Lower leg skin (tissue), 3 donors: Measurements from ENCODE around the gene MOV10.
"Not testable (repeated sequence)": the region's sequence is repeated elsewhere in the genome, so short reads cannot be mapped to it uniquely, and the experiment has no call there.

Source experiments
- CTCF ChIP-seq, 3 donors: fragments of 450-650 bp; IDR thresholded peaks; one replicate each; pipeline ENCODE4 v1.5.1; 2016; ENCODE audit warnings: antibody characterized with exemption in 3 of 3, mild to moderate bottlenecking in 3 of 3, moderate library complexity in 2 of 3
- POLR2A ChIP-seq, 2 donors: fragments of 450-650 bp; IDR thresholded peaks; one replicate each; pipeline ENCODE4 v1.6.1; 2016 to 2017; ENCODE audit warnings: antibody characterized with exemption in 2 of 2, mild to moderate bottlenecking in 1 of 2, moderate library complexity in 1 of 2

- not testable (repeated sequence) for TF ChIP-seq CTCF, POLR2A (IDR thresholded peaks at IDR 0.05)
Observed at GRCh38 chr1:112729011-112729410, 54.6 kb downstream of the MOV10 start.
